HepG2 (cell line): ENCODE results near the gene RELL2. TPM values are rescaled to one million over a fixed set of nuclear protein-coding genes. Genes with fewer than 3 reads are reported as not detected.

ENCODE experiments used
- ATF7-NPFF ChIP-seq: sonication (generic); formaldehyde crosslinking; IDR thresholded peaks from 2 replicates; pipeline ENCODE4 v1.8.1; 2023; ENCODE audit warnings: mild to moderate bottlenecking, low read depth, missing genetic modification reagents, moderate library complexity
- ELF1 ChIP-seq: sonication (generic); formaldehyde crosslinking; IDR thresholded peaks from 2 replicates; pipeline ENCODE4 v1.4.0; 2020; ENCODE audit warnings: missing genetic modification reagents
- ETV5 ChIP-seq: IDR thresholded peaks from 2 replicates; pipeline ENCODE4 v1.6.1; 2018; ENCODE audit warnings: missing biosample characterization, missing genetic modification reagents, inconsistent platforms, borderline replicate concordance
- GMEB2 ChIP-seq: IDR thresholded peaks from 2 replicates; pipeline ENCODE4 v1.6.1; 2016; ENCODE audit warnings: missing biosample characterization, missing genetic modification reagents, low read depth
- HNRNPUL1 ChIP-seq: fragments of 200-400 bp; formaldehyde crosslinking; IDR thresholded peaks from 2 replicates; pipeline ENCODE4 v1.6.1; 2017; ENCODE audit warnings: low read depth, mild to moderate bottlenecking, low read length, moderate library complexity
- KAT2B ChIP-seq: fragments of 150-350 bp; IDR thresholded peaks from 2 replicates; pipeline ENCODE4 v1.6.1; 2014; ENCODE audit warnings: low read depth, low read length, borderline replicate concordance
- KAT7 ChIP-seq: IDR thresholded peaks from 2 replicates; pipeline ENCODE4 v1.6.1; 2018; ENCODE audit warnings: borderline replicate concordance, missing compliant biosample characterization
- MTA1 ChIP-seq: sonication (generic); formaldehyde crosslinking; IDR thresholded peaks from 2 replicates; pipeline ENCODE4 v1.4.0; 2020; ENCODE audit warnings: missing genetic modification reagents, mild to moderate bottlenecking, borderline replicate concordance
- PHF5A ChIP-seq: IDR thresholded peaks from one replicate; pipeline ENCODE4 v1.6.1; 2018; ENCODE audit warnings: low read depth, missing genetic modification reagents; ENCODE audit not compliant: unreplicated experiment
- PLRG1 ChIP-seq: fragments of 450-650 bp; conservative IDR thresholded peaks from 2 replicates; pipeline ENCODE4 v1.6.1; 2016
- RNF2 ChIP-seq: fragments of 450-650 bp; conservative IDR thresholded peaks from 2 replicates; pipeline ENCODE4 v1.6.1; 2016; ENCODE audit warnings: low read depth
- USF2 ChIP-seq, 2 experiments: sonication (generic) in 1 of 2; formaldehyde crosslinking in 1 of 2; IDR thresholded peaks; 2 replicates each; pipeline versions ENCODE4 v1.5.1 to v1.6.1; 2011 to 2020; ENCODE audit warnings: borderline replicate concordance in 1 of 2, low read depth in 1 of 2, low read length in 1 of 2, mild to moderate bottlenecking in 1 of 2, missing genetic modification reagents in 1 of 2, moderate library complexity in 1 of 2
- ZNF10 ChIP-seq: sonication (generic); formaldehyde crosslinking; IDR thresholded peaks from 2 replicates; pipeline ENCODE4 v1.4.0; 2020; ENCODE audit warnings: mild to moderate bottlenecking, low read depth, missing genetic modification reagents, borderline replicate concordance
- ZNF646 ChIP-seq: sonication (generic); formaldehyde crosslinking; IDR thresholded peaks from 2 replicates; pipeline ENCODE4 v1.9.0; 2021; ENCODE audit warnings: mild to moderate bottlenecking, missing genetic modification reagents
- ZNF773 ChIP-seq: sonication (generic); formaldehyde crosslinking; IDR thresholded peaks from 2 replicates; pipeline ENCODE4 v1.4.0; 2020; ENCODE audit warnings: missing genetic modification reagents, borderline replicate concordance
- polyA plus RNA-seq, 8 experiments: library from polyadenylated mRNA; depleted of rRNA in 3 of 8; stranded (reverse) in 7 of 8; unstranded in 1 of 8; fragments of >200 nt; fragmentation: Illumina TruSeq in 4 of 8; extraction: Trizol in 4 of 8; gene quantifications; 2 replicates each; pipeline versions ENCODE4 v1.2.1 to v1.2.3, GENCODE V29; 2011 to 2016; ENCODE audit warnings: low read depth in 4 of 8, missing spikeins in 1 of 8, mixed read lengths in 1 of 8; ENCODE audit not compliant: insufficient read depth in 1 of 8
- total RNA-seq, 5 experiments: library from RNA; depleted of rRNA; stranded (reverse); fragments of >200 nt; fragmentation: Illumina TruSeq; extraction: Trizol; gene quantifications; 2 replicates each; pipeline ENCODE4 v1.2.3, GENCODE V29; 2016; ENCODE audit warnings: low read depth in 1 of 5

RELL2 gene
- total and polyA plus RNA-seq, 2 of the 13 experiments (the other 11 are each of a cell fraction or from before 2014, with no cell fraction given): 6.4 to 8.3 TPM

- TF ChIP-seq ETV5 (CRISPR knock-in tag): peak; percentile 64; the same call in 1 of the 2 replicates
- no peak for TF ChIP-seq ATF7-NPFF
- TF ChIP-seq ZNF773: no peak
- TF ChIP-seq KAT2B: no peak
- TF ChIP-seq PHF5A (CRISPR knock-in tag): peak; percentile 36
- TF ChIP-seq PLRG1: no peak
- TF ChIP-seq KAT7 (CRISPR knock-in tag): no peak
- no peak for TF ChIP-seq ZNF646 (CRISPR knock-in tag)
- no peak for TF ChIP-seq USF2 (IDR thresholded peaks at IDR 0.05; ENCODE audit: low read depth, low read length)
- TF ChIP-seq USF2 (CRISPR knock-in tag; IDR thresholded peaks at IDR 0.05; ENCODE audit: borderline replicate concordance): no peak
- TF ChIP-seq GMEB2 (CRISPR knock-in tag): no peak
- no peak for TF ChIP-seq ZNF10
- TF ChIP-seq ELF1 (CRISPR knock-in tag): peak; percentile 77
- TF ChIP-seq RNF2: no peak
- TF ChIP-seq HNRNPUL1: no peak
- no peak for TF ChIP-seq MTA1 (CRISPR knock-in tag)
These were observed 14.3 kb downstream of the RELL2 start, which contains the start of gene FCHSD1 (continued) for GRCh38 chr5:141650851-141651727.
